H1 (cell line): Measurements from ENCODE around the gene ARL8A. TPM values are rescaled to one million over a fixed set of nuclear protein-coding genes. Genes with fewer than 3 reads are reported as not detected.
A peak's percentile ranks its signal among the peaks of the same experiment; 100 is the strongest.

Experiments used
- CTCF ChIA-PET: fragments of 300-600 bp; sonication (Branson Sonifier 250); formaldehyde crosslinking; loops from one replicate; lab custom pipeline; 2021; ENCODE audit not compliant: partially characterized antibody; lab: Charles Lee
- POLR2A ChIA-PET: fragments of 300-600 bp; sonication (Branson Sonifier 250); formaldehyde crosslinking; loops from one replicate; lab custom pipeline; 2021; ENCODE audit warnings: inconsistent platforms; ENCODE audit not compliant: partially characterized antibody; lab: Charles Lee
- DNase-seq, 2 experiments: peaks; one replicate each; pipeline versions ENCODE4 v3.0.0 to v3.0.0-alpha.2; 2010 to 2022; ENCODE audit warnings: low spot score in 2 of 2, low read depth in 1 of 2, mixed read lengths in 1 of 2
- FAIRE-seq: peaks from 2 replicates; lab custom pipeline; 2011; peaks lifted over from hg19 to GRCh38; lab: Jason Lieb, UNC
- H2AFZ ChIP-seq: 2 replicates; pipeline ENCODE4 v1.8.1; 2012; ENCODE audit warnings: low read length, inconsistent platforms
- H2AK5ac ChIP-seq: 2 replicates; pipeline ENCODE4 v1.6.1; 2013; ENCODE audit warnings: low read depth, low read length
- H2BK120ac ChIP-seq: replicated peaks from 2 replicates; pipeline ENCODE3; 2013; ENCODE audit warnings: low read depth, low read length, inconsistent platforms
- H2BK12ac ChIP-seq: 2 replicates; pipeline ENCODE4 v1.6.1; 2013; ENCODE audit warnings: low read depth, low read length
- H2BK15ac ChIP-seq: 2 replicates; pipeline ENCODE4 v1.6.1; 2013; ENCODE audit warnings: low read length
- H2BK20ac ChIP-seq: 2 replicates; pipeline ENCODE4 v1.6.1; 2013; ENCODE audit warnings: low read length
- H2BK5ac ChIP-seq: 2 replicates; pipeline ENCODE4 v1.6.1; 2013; ENCODE audit warnings: low read depth, low read length
- H3K14ac ChIP-seq: 2 replicates; pipeline ENCODE4 v1.6.1; 2013; ENCODE audit warnings: inconsistent platforms; ENCODE audit not compliant: insufficient read length
- H3K18ac ChIP-seq: 2 replicates; pipeline ENCODE4 v1.6.1; 2013; ENCODE audit warnings: low read length; ENCODE audit errors: extremely low read depth
- H3K23ac ChIP-seq: 2 replicates; pipeline ENCODE4 v1.6.1; 2013; ENCODE audit warnings: inconsistent platforms; ENCODE audit not compliant: insufficient read length
- H3K23me2 ChIP-seq: 2 replicates; pipeline ENCODE4 v1.6.1; 2013; ENCODE audit warnings: low read depth, low read length
- H3K27ac ChIP-seq: 2 replicates; pipeline ENCODE4 v1.6.1; 2011; ENCODE audit warnings: low read depth, low read length, inconsistent platforms
- H3K27me3 ChIP-seq, 4 experiments: replicated peaks in 1 of 4; 1 replicate in 1 of 4; 2 replicates in 3 of 4; pipeline versions ENCODE4 v1.6.1 to v1.8.1; 2011 to 2013; ENCODE audit warnings: low read length in 3 of 4, mild to moderate bottlenecking in 3 of 4, inconsistent platforms in 2 of 4, mixed read lengths in 2 of 4, moderate library complexity in 1 of 4; ENCODE audit not compliant: control insufficient read depth in 3 of 4, insufficient read depth in 3 of 4; ENCODE audit errors: extremely low read depth in 1 of 4
- H3K36me3 ChIP-seq, 4 experiments: 2 replicates each; pipeline versions ENCODE4 v1.6.1 to v1.8.1; 2011 to 2013; ENCODE audit warnings: mild to moderate bottlenecking in 4 of 4, low read length in 3 of 4, moderate library complexity in 2 of 4, control low read depth in 1 of 4, inconsistent platforms in 1 of 4; ENCODE audit not compliant: insufficient read depth in 4 of 4, control insufficient read depth in 2 of 4
- H3K4ac ChIP-seq: replicated peaks from 2 replicates; pipeline ENCODE3; 2013; ENCODE audit warnings: low read length, low read depth, mixed read lengths, inconsistent platforms; ENCODE audit not compliant: insufficient read length
- H3K4me1 ChIP-seq, 4 experiments: replicated peaks in 1 of 4; 1 replicate in 1 of 4; 2 replicates in 3 of 4; pipeline versions ENCODE4 v1.6.1 to v1.8.1; 2011 to 2013; ENCODE audit warnings: low read length in 3 of 4, inconsistent platforms in 2 of 4, mixed read lengths in 1 of 4; ENCODE audit not compliant: insufficient read depth in 4 of 4, control insufficient read depth in 3 of 4
- H3K4me2 ChIP-seq, 2 experiments: 2 replicates each; pipeline versions ENCODE4 v1.6.1 to v1.8.1; 2011 to 2013; ENCODE audit warnings: low read depth in 2 of 2, low read length in 2 of 2, control low read depth in 1 of 2, inconsistent platforms in 1 of 2, mild to moderate bottlenecking in 1 of 2; ENCODE audit not compliant: insufficient read depth in 1 of 2
- H3K4me3 ChIP-seq, 4 experiments: fragments of 200-600, 300-600 bp in 1 of 4; sonication (generic), shearing (Covaris generic), sonication (Bioruptor Twin) in 1 of 4; 2 replicates each; pipeline versions ENCODE4 v1.5.1 to v1.8.1; 2011 to 2016; ENCODE audit warnings: low read length in 4 of 4, low read depth in 3 of 4, control low read depth in 2 of 4, inconsistent platforms in 2 of 4, mild to moderate bottlenecking in 2 of 4, mixed read lengths in 1 of 4, moderate library complexity in 1 of 4; ENCODE audit not compliant: insufficient read depth in 2 of 4; ENCODE audit errors: extremely low read depth in 1 of 4
- H3K56ac ChIP-seq: replicated peaks from 2 replicates; pipeline ENCODE3; 2013; ENCODE audit warnings: low read depth, mild to moderate bottlenecking, mixed read lengths, low read length, inconsistent platforms; ENCODE audit not compliant: insufficient read length
- H3K79me1 ChIP-seq: 2 replicates; pipeline ENCODE4 v1.6.1; 2013; ENCODE audit warnings: low read depth, low read length, control low read depth
- H3K79me2 ChIP-seq, 2 experiments: 2 replicates each; pipeline versions ENCODE4 v1.6.1 to v1.8.1; 2012 to 2013; ENCODE audit warnings: low read length in 2 of 2, mild to moderate bottlenecking in 2 of 2, inconsistent platforms in 1 of 2; ENCODE audit not compliant: insufficient read depth in 2 of 2, control insufficient read depth in 1 of 2
- H3K9ac ChIP-seq, 4 experiments: replicated peaks in 1 of 4; 1 replicate in 1 of 4; 2 replicates in 3 of 4; pipeline versions ENCODE4 v1.6.1 to v1.8.1; 2011 to 2013; ENCODE audit warnings: low read depth in 3 of 4, low read length in 3 of 4, control low read depth in 2 of 4, mild to moderate bottlenecking in 2 of 4, moderate library complexity in 2 of 4, inconsistent platforms in 1 of 4; ENCODE audit errors: extremely low read depth in 1 of 4
- H3K9me3 ChIP-seq, 2 experiments: 2 replicates each; pipeline versions ENCODE4 v1.6.1 to v1.8.1; 2012 to 2013; ENCODE audit warnings: mild to moderate bottlenecking in 2 of 2, moderate library complexity in 2 of 2, control low read depth in 1 of 2, inconsistent platforms in 1 of 2, low read depth in 1 of 2, low read length in 1 of 2, mixed read lengths in 1 of 2; ENCODE audit not compliant: insufficient read depth in 2 of 2
- H4K20me1 ChIP-seq, 2 experiments: replicated peaks in 1 of 2; 2 replicates each; pipeline versions ENCODE3 to v1.8.1; 2011 to 2013; ENCODE audit warnings: inconsistent platforms in 2 of 2, low read length in 2 of 2, mild to moderate bottlenecking in 1 of 2; ENCODE audit not compliant: insufficient read depth in 2 of 2, control insufficient read depth in 1 of 2
- H4K5ac ChIP-seq: 2 replicates; pipeline ENCODE4 v1.6.1; 2013; ENCODE audit warnings: low read length, low read depth, mixed read lengths, inconsistent platforms; ENCODE audit not compliant: insufficient read length
- H4K8ac ChIP-seq: 2 replicates; pipeline ENCODE4 v1.8.0; 2013; ENCODE audit warnings: mild to moderate bottlenecking, moderate library complexity, low read length, inconsistent platforms; ENCODE audit not compliant: insufficient read depth; ENCODE audit errors: extremely low read depth
- H4K91ac ChIP-seq: replicated peaks from 2 replicates; pipeline ENCODE3; 2013; ENCODE audit warnings: low read length, mixed read lengths, inconsistent platforms; ENCODE audit not compliant: insufficient read length
- BCL11A ChIP-seq, 2 experiments: IDR thresholded peaks; one replicate each; pipeline ENCODE4 v1.6.1; 2011; ENCODE audit warnings: low read depth in 2 of 2, low read length in 2 of 2, mild to moderate bottlenecking in 2 of 2
- CHD1 ChIP-seq: IDR thresholded peaks from 2 replicates; pipeline ENCODE4 v1.6.1; 2012; ENCODE audit warnings: low read depth, low read length, improper control_type of control experiment
- CREB1 ChIP-seq: IDR thresholded peaks from 2 replicates; pipeline ENCODE4 v1.6.1; 2012; ENCODE audit warnings: inconsistent platforms
- EZH2 ChIP-seq: fragments of 200-600 bp; sonication (generic); IDR thresholded peaks from 2 replicates; pipeline ENCODE4 v1.7.1; 2012; ENCODE audit warnings: low read depth, mild to moderate bottlenecking, moderate library complexity, low read length, inconsistent platforms; ENCODE audit not compliant: severe bottlenecking
- GTF2F1 ChIP-seq: IDR thresholded peaks from 2 replicates; pipeline ENCODE4 v1.6.1; 2012; ENCODE audit warnings: low read depth, low read length, improper control_type of control experiment, borderline replicate concordance
- HDAC6 ChIP-seq: IDR thresholded peaks from one replicate; pipeline ENCODE4 v1.7.1; 2012; ENCODE audit warnings: low read depth, mild to moderate bottlenecking, inconsistent platforms, low read length, moderate library complexity
- NANOG ChIP-seq: IDR thresholded peaks from 2 replicates; pipeline ENCODE4 v1.6.1; 2011; ENCODE audit warnings: low read length, low read depth, mild to moderate bottlenecking, inconsistent platforms; ENCODE audit not compliant: insufficient read depth, poor library complexity, severe bottlenecking
- POLR2A ChIP-seq, 2 experiments: IDR thresholded peaks; 1 replicate in 1 of 2; 2 replicates in 1 of 2; pipeline ENCODE4 v1.6.1; 2011; ENCODE audit warnings: low read depth in 2 of 2, low read length in 2 of 2, mild to moderate bottlenecking in 2 of 2; ENCODE audit errors: control extremely low read depth in 1 of 2
- SP4 ChIP-seq: IDR thresholded peaks from 2 replicates; pipeline ENCODE4 v1.6.1; 2012; ENCODE audit warnings: low read length, inconsistent platforms
- SRF ChIP-seq: IDR thresholded peaks from 2 replicates; pipeline ENCODE4 v1.6.1; 2011; ENCODE audit warnings: mild to moderate bottlenecking, low read depth, low read length, moderate library complexity
- SUZ12 ChIP-seq: fragments of 200-600 bp; sonication (generic); IDR thresholded peaks from 2 replicates; pipeline ENCODE4 v1.6.1; 2012; ENCODE audit warnings: mild to moderate bottlenecking, inconsistent platforms, low read length, moderate library complexity, mixed read lengths
- TEAD4 ChIP-seq: IDR thresholded peaks from 2 replicates; pipeline ENCODE4 v1.6.1; 2012; ENCODE audit warnings: low read depth, low read length, inconsistent platforms, mixed read lengths
- YY1 ChIP-seq: IDR thresholded peaks from 2 replicates; pipeline ENCODE4 v1.6.1; 2011; ENCODE audit warnings: low read depth, mild to moderate bottlenecking, low read length
- WGBS, 2 experiments: shearing (Covaris generic) in 1 of 2; methylation state at CpG; one replicate each; pipeline versions ENCODE4 v1.1.6 to v1.1.7; 2013 to 2015; ENCODE audit warnings: low lambda C conversion rate in 2 of 2, mixed read lengths in 2 of 2, inconsistent platforms in 1 of 2, low coverage in 1 of 2, missing lambda C conversion rate in 1 of 2; ENCODE audit not compliant: insufficient replicate concordance in 2 of 2, insufficient coverage in 1 of 2, insufficient read length in 1 of 2; ENCODE audit errors: extremely low coverage in 1 of 2, missing lambda C conversion rate in 1 of 2; 5-methylcytosine and 5-hydroxymethylcytosine counted together
- polyA plus RNA-seq, 7 experiments: library from polyadenylated mRNA; depleted of rRNA in 3 of 7; stranded (reverse) in 5 of 7; unstranded in 2 of 7; fragments of >200 nt in 5 of 7; fragments of 200-250 nt in 2 of 7; gene quantifications; 1 replicate in 5 of 7; 2 replicates in 1 of 7; 4 replicates in 1 of 7; pipeline versions ENCODE4 v1.2.1 to v1.2.3, GENCODE V29; 2011 to 2013; ENCODE audit warnings: missing spikeins in 2 of 7, mixed read lengths in 2 of 7
- total RNA-seq: library from RNA; stranded (reverse); fragmentation: NEBNext Ultra II Directional; extraction: Animal tissue kit (Norgen Biotek cat#: 25700); gene quantifications from 2 replicates; pipeline ENCODE4 v1.2.1, GENCODE V29; 2021
- TF ChIP-seq, protein P1 (sequence below): IDR thresholded peaks from 2 replicates; pipeline ENCODE4 v1.6.1; 2012; ENCODE audit warnings: inconsistent platforms

The ARL8A gene
- total and polyA plus RNA-seq, 2 of the 8 experiments (the other 6 are each of a cell fraction or from before 2014, with no cell fraction given), result 40.3 to 58.7 TPM

DNA sequence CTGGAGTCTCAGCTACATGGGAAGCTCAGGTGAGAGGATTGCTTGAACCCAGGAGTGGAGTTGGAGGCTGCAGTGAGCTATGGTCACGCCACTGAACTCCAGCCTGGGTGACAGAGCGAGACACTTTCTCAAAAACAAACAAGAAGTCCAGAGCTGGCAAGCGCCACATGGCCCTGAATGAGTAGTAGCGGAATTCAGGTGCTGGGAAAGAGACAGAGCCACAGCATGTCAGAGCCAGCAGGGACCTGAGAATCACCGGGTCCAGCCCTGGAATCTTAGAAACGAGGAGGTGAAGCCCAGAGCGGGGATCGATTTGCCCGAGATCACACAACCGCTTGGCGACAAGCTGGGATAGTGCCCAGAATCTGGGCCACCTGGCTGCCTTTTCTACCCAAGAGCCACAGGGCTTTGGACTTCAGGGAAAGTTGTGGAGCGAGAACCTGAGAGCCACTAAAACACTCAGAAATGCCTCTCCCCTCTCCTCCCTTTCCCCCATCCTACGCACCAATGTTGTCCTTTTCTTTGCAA is 9.8 kb downstream of the ARL8A start:
- Histone ChIP-seq H2BK5ac (0 out of 2 replicates have a peak overlapping the region, but pooled peaks have one; percentile 14), H2BK12ac (no peak overlapping the region), H3K4me3 (no peak overlapping the region), H3K18ac (no peak overlapping the region), H3K14ac (no peak overlapping the region), H4K8ac (no peak overlapping the region), H3K36me3 (peaks cover 3 to 32% (median 10%) of the 10 kb centered on the region in 4 experiments; a peak in 5 of 8 replicates), H4K5ac (no peak overlapping the region), H3K9me3 (no peaks in the 10 kb centered on the region), H3K23me2 (no peaks in the 10 kb centered on the region), H3K79me1 (no peaks in the 10 kb centered on the region), H3K79me2 (peaks cover 0 to 11% of the 10 kb centered on the region in 2 experiments; a peak in 2 of 4 replicates), H4K91ac (no peak overlapping the region), H3K56ac (no peak overlapping the region), H3K9ac (no peak overlapping the region), H2AK5ac (no peak overlapping the region), H3K27me3 (no peaks in the 10 kb centered on the region; a peak in 1 of 7 replicates), H4K20me1 (peaks cover 0 to 8% of the 10 kb centered on the region in 2 experiments), H2BK15ac (no peak overlapping the region), H3K27ac (no peak overlapping the region), H3K4me1 (peaks cover 0 to 11% (median 4%) of the 10 kb centered on the region in 4 experiments; a peak in 3 of 7 replicates), H2BK120ac (no peak overlapping the region), H3K4me2 (no peak overlapping the region), H2AFZ (no peak overlapping the region), H3K23ac (no peak overlapping the region), H2BK20ac (no peak overlapping the region), H3K4ac (no peak overlapping the region)
- CTCF ChIA-PET, result interaction anchor here (0.5 to 29.2 kb wide), 30 partner anchors 8 to 240 kb away, joined by 3 to 1014 read pairs (median 4); partner anchors contain the start of genes ARL8A, ELF3, GPR37L1 and LGR6
- FAIRE-seq, result no peak
- DNase-seq, result no peak
- POLR2A ChIA-PET, result interaction anchor here (1.0 to 1.8 kb wide), 9 partner anchors 9 to 127 kb away, joined by 3 to 12 read pairs (median 4); partner anchors contain the start of genes ARL8A, ELF3 and GPR37L1
- WGBS, 2 experiments, result 82% methylated on average over 13 of the region's 13 CpGs; no CpG with 5 or more reads in 1 of the 2 experiments
- TF ChIP-seq GTF2F1, result no peak
- no peak for TF ChIP-seq SP4
- no peak for TF ChIP-seq SUZ12
- TF ChIP-seq, protein P1, sequence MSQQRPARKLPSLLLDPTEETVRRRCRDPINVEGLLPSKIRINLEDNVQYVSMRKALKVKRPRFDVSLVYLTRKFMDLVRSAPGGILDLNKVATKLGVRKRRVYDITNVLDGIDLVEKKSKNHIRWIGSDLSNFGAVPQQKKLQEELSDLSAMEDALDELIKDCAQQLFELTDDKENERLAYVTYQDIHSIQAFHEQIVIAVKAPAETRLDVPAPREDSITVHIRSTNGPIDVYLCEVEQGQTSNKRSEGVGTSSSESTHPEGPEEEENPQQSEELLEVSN, result no peak
- no peak for TF ChIP-seq TEAD4
- TF ChIP-seq CREB1, result no peak
- no peak for TF ChIP-seq YY1
- no peak for TF ChIP-seq CHD1
- no peak for TF ChIP-seq EZH2
- TF ChIP-seq BCL11A (IDR thresholded peaks at IDR 0.05; ENCODE audit: low read depth in 2 of 2, low read length in 2 of 2), result no peak
- TF ChIP-seq SRF, result no peak
- TF ChIP-seq NANOG, result no peak
- TF ChIP-seq HDAC6, result no peak
- no peak for TF ChIP-seq POLR2A (IDR thresholded peaks at IDR 0.05; ENCODE audit: control extremely low read depth in 1 of 2, low read depth in 2 of 2, low read length in 2 of 2)
